ENCODE data around the gene HOXA5. TPM values are rescaled to one million over a fixed set of nuclear protein-coding genes. Genes with fewer than 3 reads are reported as not detected.

HOXA5 gene
- total and polyA plus RNA-seq, 5 donors, result 0.17 to 0.43 TPM; not detected in 3

GRCh38 chr7:27173956-27174873 lies 30.7 kb upstream of the HOXA5 start, which contains the start of gene HOXA10:
Gene HOXA10 (minus strand): TSS chr7:27174320. CDS start chr7:27174306, 14 bp downstream.
- ATAC-seq, result no peak
- 6% methylated on average over 82 of the region's 82 CpGs for WGBS

DNA sequence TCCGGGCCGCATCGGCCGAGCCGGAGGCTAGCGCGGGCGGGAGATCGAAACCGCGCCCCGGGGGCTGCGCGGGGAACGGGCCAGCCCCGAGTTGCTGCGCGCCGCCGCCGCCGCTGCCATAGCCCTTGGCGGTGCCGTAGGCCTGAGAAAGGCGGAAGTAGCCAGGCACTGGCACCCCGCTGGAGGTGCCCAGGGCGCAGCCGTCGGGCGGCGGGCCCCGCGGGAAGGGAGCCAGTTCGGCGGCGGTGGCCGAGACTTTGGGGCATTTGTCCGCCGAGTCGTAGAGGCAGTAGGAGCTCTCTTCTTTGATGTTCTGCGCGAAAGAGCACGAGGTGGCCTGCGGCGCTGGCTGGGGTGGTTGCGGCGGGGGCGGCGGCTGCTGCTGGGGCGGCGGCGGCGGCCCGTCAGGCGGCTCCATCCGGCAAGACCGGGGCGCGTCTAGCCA lies 30.1 kb upstream of the HOXA5 start:
- WGBS, result 1% methylated on average over 59 of the region's 59 CpGs
- H3K9me3 ChIP-seq (ENCODE audit: control insufficient read depth, low read length), result no peaks in the 10 kb centered on the region
- peak overlapping the region; percentile 29 for H3K4me3 ChIP-seq (ENCODE audit: low read length)
- no peak overlapping the region for H3K27ac ChIP-seq (ENCODE audit: low read length)
- H3K4me1 ChIP-seq (ENCODE audit: control insufficient read depth, insufficient read depth, low read length), result no peaks in the 10 kb centered on the region
- intact Hi-C loops (cut with DNase I), result no loop called here
- ATAC-seq (no peak), DNase-seq (peak in 2 of 3 donors; percentile 62 to 67)
- H3K27me3 ChIP-seq (ENCODE audit: control insufficient read depth, insufficient read depth), result peaks cover 5% of the 10 kb centered on the region

More at GRCh38 chr7:27173956-27174873, 30.7 kb upstream of the HOXA5 start, which contains the start of gene HOXA10:
- H3K4me3 ChIP-seq (ENCODE audit: low read length), result peak within 1 kb of the TSS; percentile 29
- peaks cover 5% of the 10 kb centered on the region for H3K27me3 ChIP-seq (ENCODE audit: control insufficient read depth, insufficient read depth)
- DNase-seq, result peak in 2 of 3 donors; percentile 43 to 44
- intact Hi-C loops (cut with DNase I), result no loop called here
- H3K27ac ChIP-seq (ENCODE audit: low read length), result no peak within 1 kb of the TSS
- H3K9me3 ChIP-seq (ENCODE audit: control insufficient read depth, low read length), result no peaks in the 10 kb centered on the region
- H3K4me1 ChIP-seq (ENCODE audit: control insufficient read depth, insufficient read depth, low read length), result no peaks in the 10 kb centered on the region

GRCh38 chr7:27172823-27173510 lies 29.5 kb upstream of the HOXA5 start:
- intact Hi-C loops (cut with DNase I), result no loop called here
- no peaks in the 10 kb centered on the region for H3K4me1 ChIP-seq (ENCODE audit: control insufficient read depth, insufficient read depth, low read length)
- H3K27ac ChIP-seq (ENCODE audit: low read length), result no peak overlapping the region
- ATAC-seq, result peak in 1 of 2 donors; percentile 29
- peak overlapping the region; percentile 29 for H3K4me3 ChIP-seq (ENCODE audit: low read length)
- H3K27me3 ChIP-seq (ENCODE audit: control insufficient read depth, insufficient read depth), result peaks cover 5% of the 10 kb centered on the region
- WGBS, result 2% methylated on average over 58 of the region's 58 CpGs
- no peaks in the 10 kb centered on the region for H3K9me3 ChIP-seq (ENCODE audit: control insufficient read depth, low read length)
- peak in 2 of 3 donors; percentile 50 to 64 for DNase-seq

DNA sequence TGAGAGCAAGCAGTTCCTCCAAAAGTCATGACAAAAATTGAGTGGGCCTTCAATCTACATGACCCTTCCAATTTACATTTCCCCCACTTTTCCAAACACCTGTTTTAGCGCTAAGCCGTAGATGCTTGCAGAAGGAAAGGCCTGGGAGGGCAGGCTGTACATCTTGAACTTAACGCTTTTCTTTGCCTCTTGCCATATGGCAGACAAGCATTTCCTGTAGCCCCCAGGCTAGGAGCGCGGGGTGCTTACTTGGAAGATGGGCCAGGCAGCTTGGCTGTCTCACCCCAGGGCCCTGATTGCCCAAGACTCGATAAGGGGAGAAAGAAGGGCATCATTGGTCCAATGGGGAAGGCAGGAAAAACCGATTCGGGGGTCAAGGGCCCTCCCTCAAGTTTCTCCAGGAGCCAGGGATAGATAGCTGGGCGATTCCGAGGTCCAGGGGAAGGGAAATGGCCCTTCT lies 28.9 kb upstream of the HOXA5 start:
- Histone ChIP-seq H3K27me3 (ENCODE audit: control insufficient read depth, insufficient read depth) (no peaks in the 10 kb centered on the region), H3K9me3 (ENCODE audit: control insufficient read depth, low read length) (no peaks in the 10 kb centered on the region), H3K4me1 (ENCODE audit: control insufficient read depth, insufficient read depth, low read length) (no peaks in the 10 kb centered on the region), H3K4me3 (ENCODE audit: low read length) (no peak overlapping the region), H3K27ac (ENCODE audit: low read length) (no peak overlapping the region)
- intact Hi-C loops (cut with DNase I), result no loop called here
- WGBS, result 10% methylated on average over 10 of the region's 10 CpGs
- ATAC-seq, result no peak
- peak in 2 of 3 donors; percentile 4 to 11 for DNase-seq

DNA sequence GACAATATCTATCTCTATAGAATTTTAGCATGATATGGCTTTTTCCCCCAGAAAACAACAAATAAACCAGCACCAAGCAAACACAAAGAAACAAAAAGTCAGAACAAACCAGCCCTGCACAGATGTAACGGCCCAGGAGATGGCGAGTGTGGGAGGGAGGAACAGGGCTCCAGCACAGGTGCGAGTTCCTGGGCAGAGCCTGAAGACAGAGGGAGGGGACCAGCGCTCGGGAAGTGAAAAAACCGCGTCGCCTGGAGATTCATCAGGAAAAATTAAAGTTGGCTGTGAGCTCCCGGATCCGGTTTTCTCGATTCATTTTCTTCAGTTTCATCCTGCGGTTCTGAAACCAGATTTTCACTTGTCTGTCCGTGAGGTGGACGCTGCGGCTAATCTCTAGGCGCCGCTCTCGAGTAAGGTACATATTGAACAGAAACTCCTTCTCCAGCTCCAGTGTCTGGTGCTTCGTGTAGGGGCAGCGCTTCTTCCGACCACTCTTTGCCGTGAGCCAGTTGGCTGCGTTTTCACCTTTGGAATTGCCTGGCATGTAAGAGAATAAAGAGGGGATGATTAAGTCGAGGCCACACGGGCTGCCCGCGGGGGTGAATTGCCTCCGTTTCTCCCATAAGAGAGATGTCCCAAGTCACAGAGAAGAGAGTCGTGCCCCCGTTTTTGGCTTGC lies 28.3 kb upstream of the HOXA5 start:
- no peaks in the 10 kb centered on the region for H3K4me1 ChIP-seq (ENCODE audit: control insufficient read depth, insufficient read depth, low read length)
- ATAC-seq, result no peak
- peak in 2 of 3 donors; percentile 8 to 46 for DNase-seq
- H3K27ac ChIP-seq (ENCODE audit: low read length), result no peak overlapping the region
- intact Hi-C loops (cut with DNase I), result no loop called here
- H3K4me3 ChIP-seq (ENCODE audit: low read length), result no peak overlapping the region
- no peaks in the 10 kb centered on the region for H3K27me3 ChIP-seq (ENCODE audit: control insufficient read depth, insufficient read depth)
- H3K9me3 ChIP-seq (ENCODE audit: control insufficient read depth, low read length), result no peaks in the 10 kb centered on the region
- 8% methylated on average over 30 of the region's 30 CpGs for WGBS

DNA sequence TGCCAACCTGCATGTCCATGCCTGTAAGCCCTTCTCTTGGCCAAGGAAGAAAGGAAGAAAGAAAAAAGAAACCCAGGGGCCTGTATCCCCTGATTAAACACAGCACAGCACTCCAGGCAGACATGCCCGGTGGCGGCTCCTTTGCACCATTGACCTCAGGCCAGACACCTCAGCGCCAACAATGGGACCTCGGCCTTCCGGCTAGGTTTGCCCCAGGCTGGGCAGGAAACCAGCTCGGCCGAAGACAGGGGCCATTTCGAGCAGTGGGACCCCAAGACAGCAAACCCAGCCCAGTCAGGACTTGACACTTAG lies 27.8 kb upstream of the HOXA5 start:
- Histone ChIP-seq H3K4me1 (ENCODE audit: control insufficient read depth, insufficient read depth, low read length) (no peaks in the 10 kb centered on the region), H3K4me3 (ENCODE audit: low read length) (no peak overlapping the region), H3K9me3 (ENCODE audit: control insufficient read depth, low read length) (no peaks in the 10 kb centered on the region), H3K27me3 (ENCODE audit: control insufficient read depth, insufficient read depth) (no peaks in the 10 kb centered on the region), H3K27ac (ENCODE audit: low read length) (no peak overlapping the region)
- ATAC-seq (no peak), DNase-seq (peak in 2 of 3 donors; percentile 33)
- intact Hi-C loops (cut with DNase I), result no loop called here
- 10% methylated on average over 8 of the region's 8 CpGs for whole genome bisulfite sequencing

GRCh38 chr7:27170426-27171324 lies 27.2 kb upstream of the HOXA5 start:
- DNase-seq, result no peak
- no peak for ATAC-seq
- Histone ChIP-seq H3K9me3 (ENCODE audit: control insufficient read depth, low read length) (no peaks in the 10 kb centered on the region), H3K27me3 (ENCODE audit: control insufficient read depth, insufficient read depth) (no peaks in the 10 kb centered on the region), H3K27ac (ENCODE audit: low read length) (no peak overlapping the region), H3K4me1 (ENCODE audit: control insufficient read depth, insufficient read depth, low read length) (no peaks in the 10 kb centered on the region), H3K4me3 (ENCODE audit: low read length) (no peak overlapping the region)
- 18% methylated on average over 11 of the region's 11 CpGs for WGBS
- intact Hi-C loops (cut with DNase I), result no loop called here

- H3K27ac ChIP-seq (ENCODE audit: low read length), result no peak overlapping the region
- ATAC-seq, result no peak
- H3K9me3 ChIP-seq (ENCODE audit: control insufficient read depth, low read length), result no peaks in the 10 kb centered on the region
- intact Hi-C loops (cut with DNase I), result loop anchor here in 2 of 4 donors (10.0 kb wide), 2 partner anchors 805 to 1285 kb away; no protein-coding TSS in a partner anchor
- H3K27me3 ChIP-seq (ENCODE audit: control insufficient read depth, insufficient read depth), result no peaks in the 10 kb centered on the region
- no peak overlapping the region for H3K4me3 ChIP-seq (ENCODE audit: low read length)
- WGBS, result 2% methylated on average over 45 of the region's 46 CpGs
- peak in 1 of 3 donors; percentile 14 for DNase-seq
- no peaks in the 10 kb centered on the region for H3K4me1 ChIP-seq (ENCODE audit: control insufficient read depth, insufficient read depth, low read length)
Observed at GRCh38 chr7:27169658-27170425, 26.4 kb upstream of the HOXA5 start.

DNA sequence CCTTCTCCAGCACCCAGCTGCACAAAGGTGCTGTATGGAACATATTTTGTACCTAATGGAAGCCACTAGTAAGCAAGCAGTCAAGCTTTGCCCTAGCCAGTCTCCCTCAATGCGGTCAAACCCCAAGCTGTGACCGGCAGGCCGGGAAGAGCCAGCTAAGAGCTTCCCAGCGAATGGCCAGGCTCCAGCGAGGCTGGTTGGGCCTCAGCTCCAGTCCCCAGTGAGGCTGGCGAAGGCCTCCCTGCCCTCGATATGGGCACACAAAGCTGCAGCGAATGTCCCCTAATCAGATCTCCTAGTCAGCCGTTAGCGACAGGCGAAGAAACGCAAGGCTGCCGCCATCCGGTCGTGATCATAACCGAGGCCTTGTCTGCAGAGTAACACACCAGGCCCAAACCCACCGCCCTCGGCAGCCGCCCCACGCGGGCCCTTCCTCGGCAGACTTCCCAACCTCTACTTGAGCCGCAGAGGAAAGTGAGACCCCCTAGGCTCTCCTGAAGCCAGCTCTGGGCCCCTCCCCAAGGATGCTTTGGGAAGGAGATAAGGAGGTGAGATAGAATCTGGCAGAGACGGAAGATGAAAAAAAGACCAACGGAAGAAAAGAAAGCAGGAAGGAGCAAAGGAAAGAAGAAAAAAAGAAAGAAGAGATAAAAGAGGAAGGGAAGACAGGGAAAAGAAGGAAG lies 24.9 kb upstream of the HOXA5 start:
- intact Hi-C loops (cut with DNase I), result loop anchor here in 2 of 4 donors (10.0 kb wide), 2 partner anchors 804 to 1284 kb away; no protein-coding TSS in a partner anchor
- no peak overlapping the region for H3K27ac ChIP-seq (ENCODE audit: low read length)
- H3K4me1 ChIP-seq (ENCODE audit: control insufficient read depth, insufficient read depth, low read length), result no peaks in the 10 kb centered on the region
- no peak overlapping the region for H3K4me3 ChIP-seq (ENCODE audit: low read length)
- DNase-seq (peak in 2 of 3 donors; percentile 13 to 40), ATAC-seq (no peak)
- H3K9me3 ChIP-seq (ENCODE audit: control insufficient read depth, low read length), result no peaks in the 10 kb centered on the region
- no peaks in the 10 kb centered on the region for H3K27me3 ChIP-seq (ENCODE audit: control insufficient read depth, insufficient read depth)
- 24% methylated on average over 25 of the region's 25 CpGs for WGBS
